Panc1 (cell line): ENCODE results near the gene WDR48. TPM values are rescaled to one million over a fixed set of nuclear protein-coding genes. Genes with fewer than 3 reads are reported as not detected.

Experiments
- ATAC-seq: fragments of 200-7000 bp; cut with Tn5 transposase; 2 replicates; pipeline ENCODE4 v1.9.1; 2020; ENCODE audit warnings: mild to moderate bottlenecking, moderate library complexity
- BruUV-seq: library from RNA; stranded (reverse); fragments of 400-500 nt; replicated peaks from 2 replicates; lab custom pipeline; 2021; lab: Mats Ljungman, UMichigan
- CTCF ChIA-PET: fragments of 300-600 bp; sonication (Branson Sonifier 250); formaldehyde crosslinking; loops from one replicate; lab custom pipeline; 2022; ENCODE audit warnings: antibody characterized with exemption; lab: Charles Lee
- POLR2A ChIA-PET: fragments of 300-600 bp; sonication (Branson Sonifier 250); formaldehyde crosslinking; loops from one replicate; lab custom pipeline; 2022; ENCODE audit warnings: antibody characterized with exemption; lab: Charles Lee
- DNase-seq: peaks from one replicate; pipeline ENCODE4 v3.0.0-alpha.2; 2010; ENCODE audit warnings: low read depth, low spot score
- H3K27ac ChIP-seq: 2 replicates; pipeline ENCODE4 v1.5.1; 2011; ENCODE audit warnings: mild to moderate bottlenecking, low read length, inconsistent platforms
- H3K27me3 ChIP-seq: fragments of 200-500 bp; sonication (Bioruptor generic); 2 replicates; pipeline ENCODE4 v1.6.0; 2014; ENCODE audit warnings: low read length, inconsistent platforms; ENCODE audit not compliant: control insufficient read depth, insufficient read depth
- H3K36me3 ChIP-seq: fragments of 200-500 bp; sonication (Bioruptor generic); 2 replicates; pipeline ENCODE4 v1.5.1; 2014; ENCODE audit warnings: inconsistent platforms, mild to moderate bottlenecking, low read length, moderate library complexity; ENCODE audit not compliant: control insufficient read depth, insufficient read depth
- H3K4me1 ChIP-seq: 2 replicates; pipeline ENCODE4 v1.5.1; 2011; ENCODE audit warnings: inconsistent platforms, mild to moderate bottlenecking, low read length, moderate library complexity; ENCODE audit not compliant: control insufficient read depth, insufficient read depth
- H3K4me3 ChIP-seq, 2 experiments: 2 replicates each; pipeline ENCODE4 v1.5.1; 2011 to 2012; ENCODE audit warnings: low read depth in 2 of 2, low read length in 2 of 2, mild to moderate bottlenecking in 2 of 2, inconsistent platforms in 1 of 2, moderate library complexity in 1 of 2
- H3K9me3 ChIP-seq: fragments of 200-500 bp; sonication (Bioruptor generic); 2 replicates; pipeline ENCODE4 v1.5.1; 2014; ENCODE audit warnings: low read depth, mild to moderate bottlenecking, inconsistent platforms, low read length, moderate library complexity; ENCODE audit not compliant: control insufficient read depth, insufficient read depth
- POLR2AphosphoS5 ChIP-seq: IDR thresholded peaks from 2 replicates; pipeline ENCODE4 v1.6.1; 2012; ENCODE audit warnings: mild to moderate bottlenecking, low read depth, low read length, moderate library complexity
- REST ChIP-seq, 2 experiments: IDR thresholded peaks; 2 replicates each; pipeline ENCODE4 v1.6.1; 2011 to 2012; ENCODE audit warnings: low read depth in 2 of 2, control low read depth in 1 of 2, low read length in 1 of 2, mild to moderate bottlenecking in 1 of 2, moderate library complexity in 1 of 2; ENCODE audit not compliant: insufficient read depth in 1 of 2
- SIN3A ChIP-seq: IDR thresholded peaks from 2 replicates; pipeline ENCODE4 v1.6.1; 2012; ENCODE audit warnings: low read depth, mild to moderate bottlenecking, low read length, moderate library complexity, borderline replicate concordance; ENCODE audit not compliant: insufficient read depth
- TCF7L2 ChIP-seq: IDR thresholded peaks from 2 replicates; pipeline ENCODE4 v1.6.1; 2011; ENCODE audit warnings: mild to moderate bottlenecking, low read depth, low read length, inconsistent platforms
- in situ Hi-C: cut with HindIII; loops from 2 replicates; pipeline ENCODE4 v1.10.0; 2016; ENCODE audit warnings: low sequenced_read_pairs, low pct_unique_long_range_greater_than_20kb
- intact Hi-C: fragments of 100-400 bp; cut with micrococcal nuclease; formaldehyde crosslinking; loops from one replicate; pipeline ENCODE4 v1.10.0; 2022; ENCODE audit not compliant: unreplicated experiment
- total RNA-seq: library from RNA; stranded (reverse); gene quantifications from one replicate; pipeline ENCODE4 v1.2.1, GENCODE V29; 2021; ENCODE audit not compliant: unreplicated experiment
- TF ChIP-seq, protein P1 (sequence below): fragments of 450-650 bp; IDR thresholded peaks from 2 replicates; pipeline ENCODE4 v1.5.1; 2017; ENCODE audit warnings: mild to moderate bottlenecking

Gene WDR48
- total RNA-seq, 1 experiment from 2014 or later: 15.7 TPM

GRCh38 chr3:39128951-39129350 is 77.1 kb downstream of the WDR48 start:
- no TSS peak for BruUV-seq
- H3K9me3 ChIP-seq: no peaks in the 10 kb centered on the region
- H3K27me3 ChIP-seq: no peaks in the 10 kb centered on the region
- DNase-seq: no peak
- CTCF ChIA-PET: interaction anchor here (0.6 kb wide), 1 partner anchor 972 kb away, joined by 3 read pairs; no protein-coding TSS in a partner anchor
- H3K4me1 ChIP-seq: peaks cover 10% of the 10 kb centered on the region; the same call in 1 of the 2 replicates
- no peak overlapping the region for H3K27ac ChIP-seq
- TF ChIP-seq SIN3A: no peak
- no peak for TF ChIP-seq TCF7L2
- TF ChIP-seq, protein P1, sequence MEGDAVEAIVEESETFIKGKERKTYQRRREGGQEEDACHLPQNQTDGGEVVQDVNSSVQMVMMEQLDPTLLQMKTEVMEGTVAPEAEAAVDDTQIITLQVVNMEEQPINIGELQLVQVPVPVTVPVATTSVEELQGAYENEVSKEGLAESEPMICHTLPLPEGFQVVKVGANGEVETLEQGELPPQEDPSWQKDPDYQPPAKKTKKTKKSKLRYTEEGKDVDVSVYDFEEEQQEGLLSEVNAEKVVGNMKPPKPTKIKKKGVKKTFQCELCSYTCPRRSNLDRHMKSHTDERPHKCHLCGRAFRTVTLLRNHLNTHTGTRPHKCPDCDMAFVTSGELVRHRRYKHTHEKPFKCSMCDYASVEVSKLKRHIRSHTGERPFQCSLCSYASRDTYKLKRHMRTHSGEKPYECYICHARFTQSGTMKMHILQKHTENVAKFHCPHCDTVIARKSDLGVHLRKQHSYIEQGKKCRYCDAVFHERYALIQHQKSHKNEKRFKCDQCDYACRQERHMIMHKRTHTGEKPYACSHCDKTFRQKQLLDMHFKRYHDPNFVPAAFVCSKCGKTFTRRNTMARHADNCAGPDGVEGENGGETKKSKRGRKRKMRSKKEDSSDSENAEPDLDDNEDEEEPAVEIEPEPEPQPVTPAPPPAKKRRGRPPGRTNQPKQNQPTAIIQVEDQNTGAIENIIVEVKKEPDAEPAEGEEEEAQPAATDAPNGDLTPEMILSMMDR: no peak
- TF ChIP-seq REST (IDR thresholded peaks at IDR 0.05; ENCODE audit: insufficient read depth in 1 of 2, low read depth in 2 of 2, low read length in 1 of 2): no peak
- TF ChIP-seq POLR2AphosphoS5: no peak
- intact Hi-C loops (loop anchor here (5.0 kb wide), 1 partner anchor 158 kb away; no protein-coding TSS in a partner anchor), in situ Hi-C loops (no loop called here)
- no peak for ATAC-seq
- no peak overlapping the region for H3K4me3 ChIP-seq
- POLR2A ChIA-PET: no interaction called here
- no peaks in the 10 kb centered on the region for H3K36me3 ChIP-seq

DNA sequence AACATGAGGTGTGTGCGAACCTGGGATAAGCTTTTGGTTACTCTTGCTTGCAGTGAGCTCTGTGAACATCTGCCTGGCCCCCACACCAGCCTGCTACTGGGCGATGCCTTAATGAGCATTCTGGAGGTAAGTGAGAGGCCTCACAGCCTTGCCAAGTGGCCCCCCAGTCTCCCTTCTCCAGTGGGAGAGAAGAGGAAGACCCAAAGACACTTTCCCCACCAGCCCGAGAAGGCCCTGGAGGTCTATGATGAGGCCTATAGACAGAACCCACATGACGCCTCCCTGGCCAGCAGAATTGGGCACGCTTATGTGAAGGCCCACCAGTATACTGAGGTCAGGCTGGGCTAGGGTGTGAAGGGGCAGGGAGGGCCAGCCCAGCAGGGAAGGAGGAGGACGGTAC is 78.2 kb downstream of the WDR48 start:
- CTCF ChIA-PET: no interaction called here
- TF ChIP-seq POLR2AphosphoS5 (no peak), SIN3A (no peak), TCF7L2 (no peak), REST (IDR thresholded peaks at IDR 0.05; ENCODE audit: insufficient read depth in 1 of 2, low read depth in 2 of 2, low read length in 1 of 2) (no peak)
- TF ChIP-seq, protein P1: no peak
- intact Hi-C loops: no loop called here
- H3K4me1 ChIP-seq: peaks cover 10% of the 10 kb centered on the region; the same call in 1 of the 2 replicates
- BruUV-seq: no TSS peak
- ATAC-seq: no peak
- DNase-seq: no peak
- no peak overlapping the region for H3K27ac ChIP-seq
- no peak overlapping the region for H3K4me3 ChIP-seq
- H3K27me3 ChIP-seq: no peaks in the 10 kb centered on the region
- H3K36me3 ChIP-seq: no peaks in the 10 kb centered on the region
- H3K9me3 ChIP-seq: no peaks in the 10 kb centered on the region
- POLR2A ChIA-PET: no interaction called here
- in situ Hi-C loops: no loop called here
